Suprapubic skin (tissue), 4 donors: ENCODE measurements around the gene MYL7.

Experiments used
- CTCF ChIP-seq, 2 donors: fragments of 200-600 bp in 1 of 2; fragments of 450-650 bp in 1 of 2; sonication (generic) in 1 of 2; IDR thresholded peaks; one replicate each; pipeline ENCODE4 v1.5.1; 2016 to 2019; ENCODE audit warnings: antibody characterized with exemption in 2 of 2, mild to moderate bottlenecking in 1 of 2, moderate library complexity in 1 of 2
- EP300 ChIP-seq: sonication (generic); formaldehyde crosslinking; IDR thresholded peaks from one replicate; pipeline ENCODE4 v1.6.1; 2017; ENCODE audit warnings: antibody characterized with exemption
- POLR2A ChIP-seq, 2 donors: fragments of 450-650 bp; IDR thresholded peaks; one replicate each; pipeline ENCODE4 v1.6.1; 2017; ENCODE audit warnings: antibody characterized with exemption in 2 of 2, mild to moderate bottlenecking in 2 of 2, moderate library complexity in 2 of 2
- POLR2AphosphoS5 ChIP-seq, 3 donors: sonication (generic); formaldehyde crosslinking; IDR thresholded peaks; one replicate each; pipeline ENCODE4 v1.6.1; 2017; ENCODE audit warnings: antibody characterized with exemption in 3 of 3

DNA sequence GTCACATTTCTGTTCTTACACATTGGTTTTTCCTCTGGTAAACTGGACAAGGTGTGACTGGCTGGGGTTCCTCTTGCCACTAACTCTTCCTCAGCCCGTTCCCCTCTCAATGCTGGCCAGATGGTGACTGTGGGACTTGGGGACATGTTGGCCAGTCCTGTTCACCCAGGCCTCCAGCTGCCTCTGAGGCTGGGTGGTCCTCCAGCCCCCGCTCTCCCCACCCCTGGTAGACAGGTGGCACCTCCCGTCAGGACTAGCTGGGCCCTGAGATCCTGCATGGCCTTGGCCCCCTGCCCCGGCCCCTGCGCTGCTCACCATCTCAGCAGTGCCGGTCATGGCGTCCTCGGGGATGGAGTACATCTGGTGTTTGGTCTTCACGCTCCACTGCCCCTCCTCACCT lies 10.8 kb upstream of the MYL7 start:
- TF ChIP-seq CTCF (IDR thresholded peaks at IDR 0.05) (no peak), POLR2AphosphoS5 (IDR thresholded peaks at IDR 0.05) (no peak), POLR2A (IDR thresholded peaks at IDR 0.05) (no peak), EP300 (no peak)
